Measurements from ENCODE around the gene C19orf33.

The C19orf33 gene

DNA sequence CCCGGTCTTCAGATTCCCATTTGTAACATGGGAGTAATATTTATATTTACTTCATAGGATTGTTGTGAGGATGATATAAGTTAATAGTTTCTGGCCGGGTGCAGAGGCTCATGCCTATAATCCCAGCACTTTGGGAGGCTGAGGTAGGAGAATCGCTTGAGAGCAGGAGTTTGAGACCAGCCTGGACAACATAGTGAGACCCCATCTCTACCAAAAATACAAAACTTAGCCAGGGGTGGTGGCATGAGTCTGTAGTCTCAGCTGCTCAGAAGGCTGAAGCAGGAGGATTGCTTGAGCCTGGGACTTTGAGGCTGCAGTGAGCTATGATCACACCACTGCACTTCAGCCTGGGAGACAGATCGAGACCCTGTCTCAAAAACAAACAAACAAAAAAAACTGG, 42.8 kb downstream of the C19orf33 start:
- no peak for DNase-seq

DNA sequence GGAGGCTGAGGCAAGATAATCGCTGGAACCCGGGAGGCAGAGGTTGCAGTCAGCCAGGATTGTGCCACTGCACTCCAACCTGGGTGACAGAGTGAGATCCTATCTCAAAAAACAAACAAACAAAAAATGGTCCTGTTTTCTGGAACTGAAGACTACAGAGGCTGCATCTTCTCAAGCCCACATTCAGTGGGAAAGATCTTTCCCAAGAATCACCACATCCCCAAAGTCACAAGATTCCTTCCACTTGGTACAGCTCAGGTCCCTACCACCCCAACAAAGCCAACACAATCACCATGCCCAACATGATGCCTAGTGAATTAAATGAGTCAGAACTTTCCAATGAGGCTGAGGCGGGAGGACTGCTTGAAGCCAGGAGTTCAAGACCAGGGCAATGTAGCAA, 46.8 kb downstream of the C19orf33 start:
- DNase-seq = no peak

DNA sequence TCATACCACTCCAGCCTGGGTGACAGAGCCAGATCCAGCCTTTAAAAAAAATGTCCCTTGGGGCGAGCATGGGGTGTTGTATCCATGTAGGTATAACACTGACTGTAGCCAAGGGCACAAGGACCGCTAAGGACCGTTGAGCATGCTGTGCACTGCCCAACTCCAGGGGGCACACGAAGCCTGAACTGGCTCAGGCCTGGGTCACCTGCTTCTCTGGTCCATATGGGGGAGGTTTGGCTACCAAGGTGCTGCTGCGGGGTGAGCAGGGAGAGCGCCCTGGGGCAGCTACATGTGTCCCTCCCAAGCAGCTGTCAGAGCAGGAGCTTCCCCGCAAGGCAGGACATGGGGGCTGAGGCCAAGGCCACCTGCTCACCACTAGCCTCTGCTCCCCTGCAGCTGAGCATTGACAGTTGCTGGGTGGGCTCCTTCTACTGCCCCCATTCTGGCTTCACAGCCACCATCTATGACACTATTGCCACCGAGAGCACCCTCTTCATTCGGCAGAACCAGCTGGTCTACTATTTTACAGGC, 47.9 kb downstream of the C19orf33 start:
- no peak for DNase-seq

GRCh38 chr19:38352611-38353010, 48.6 kb downstream of the C19orf33 start:
- DNase-seq = no peak

All from NCI-H2227 treated with DMSO at 0.1 percent for 48 hours (cell line).